ENCODE data around the gene COPA. TPM values are rescaled to one million over a fixed set of nuclear protein-coding genes. Genes with fewer than 3 reads are reported as not detected.

Gene COPA
- total and polyA plus RNA-seq, 12 donors = 58.4 to 209 (median 134) TPM

DNA sequence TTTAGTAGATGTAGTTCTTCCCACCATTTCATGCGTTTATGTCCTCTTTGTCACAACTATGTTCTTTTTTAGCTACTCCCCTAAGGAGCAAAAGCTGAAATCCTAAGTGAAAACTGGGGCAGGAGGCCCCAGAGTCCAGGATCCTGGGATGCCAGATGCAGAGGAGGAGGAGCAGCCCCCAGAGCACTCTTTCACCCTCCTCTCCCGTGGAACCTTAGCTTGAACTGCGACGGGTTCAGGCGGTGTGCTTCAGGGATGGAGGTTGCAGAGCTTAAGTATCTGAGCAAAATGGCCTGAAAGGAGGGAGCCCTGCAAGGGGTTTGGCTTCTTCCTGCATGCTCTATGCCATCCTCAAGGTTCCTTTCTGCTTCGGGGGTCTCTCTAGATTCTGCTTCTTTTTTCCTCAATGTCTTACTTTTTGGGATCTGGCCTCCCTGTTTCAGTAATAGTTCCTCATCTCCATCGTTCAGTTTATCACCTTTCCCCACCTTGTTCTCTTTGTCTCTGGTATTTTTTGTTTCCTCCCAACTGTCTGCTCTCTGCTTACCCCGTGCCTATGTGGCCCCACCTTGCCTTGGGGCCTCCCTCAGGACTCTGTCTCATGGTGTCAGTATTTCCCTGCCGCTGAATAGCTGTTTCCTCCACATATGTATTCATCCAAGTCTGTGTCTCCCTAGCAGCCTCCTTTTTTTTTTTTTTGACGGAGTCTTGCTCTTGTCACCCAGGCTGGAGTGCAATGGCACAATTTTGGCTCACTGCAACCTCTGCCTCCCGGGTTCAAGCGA, 21.1 kb upstream of the COPA start:
- intact Hi-C loops (cut with DNase I) = no loop called here
- Histone ChIP-seq H3K4me1 (replicated peaks in 1 of 2) (no peaks in the 10 kb centered on the region), H3K27ac (no peak overlapping the region), H3K27me3 (no peaks in the 10 kb centered on the region), H3K4me3 (no peak overlapping the region), H3K9me3 (replicated peaks in 1 of 3) (no peaks in the 10 kb centered on the region), H3K36me3 (replicated peaks in 1 of 2) (no peaks in the 10 kb centered on the region)
- no peak for DNase-seq
- no peak for TF ChIP-seq POLR2A (IDR thresholded peaks at IDR 0.05)
- TF ChIP-seq CTCF (IDR thresholded peaks at IDR 0.05) = no peak
- 74 to 79% (median 78%) methylated on average over 12 of the region's 12 CpGs for WGBS, 4 donors

DNA sequence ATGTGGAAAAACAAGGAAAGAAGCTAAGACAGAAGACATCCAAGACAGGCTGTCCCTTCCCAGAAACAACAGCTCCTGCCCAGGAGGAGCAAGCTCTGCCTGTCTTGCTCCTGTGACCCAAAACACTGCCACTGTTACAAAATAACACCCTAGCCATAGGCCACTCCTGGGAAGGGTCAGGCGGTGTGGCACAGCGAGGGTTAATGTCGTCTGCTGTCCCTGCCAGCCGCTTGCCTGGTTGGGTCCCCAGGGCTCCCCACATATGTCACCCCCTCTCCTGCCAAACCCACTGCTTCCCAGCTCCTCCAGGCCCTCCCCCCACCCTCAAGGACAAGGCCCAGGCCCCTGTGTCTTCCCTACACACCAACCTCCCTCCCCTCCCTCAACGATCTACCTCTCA, 20.0 kb upstream of the COPA start:
- Histone ChIP-seq H3K27ac (no peak overlapping the region), H3K4me3 (no peak overlapping the region), H3K36me3 (replicated peaks in 1 of 2) (peaks cover 0 to 9% of the 10 kb centered on the region in 2 donors), H3K27me3 (no peaks in the 10 kb centered on the region), H3K9me3 (replicated peaks in 1 of 3) (no peaks in the 10 kb centered on the region), H3K4me1 (replicated peaks in 1 of 2) (no peaks in the 10 kb centered on the region)
- intact Hi-C loops (cut with DNase I) = no loop called here
- TF ChIP-seq POLR2A (IDR thresholded peaks at IDR 0.05) (no peak), CTCF (IDR thresholded peaks at IDR 0.05) (no peak)
- 29 to 54% (median 48%) methylated on average over 5 of the region's 5 CpGs for WGBS, 4 donors
- DNase-seq = no peak

DNA sequence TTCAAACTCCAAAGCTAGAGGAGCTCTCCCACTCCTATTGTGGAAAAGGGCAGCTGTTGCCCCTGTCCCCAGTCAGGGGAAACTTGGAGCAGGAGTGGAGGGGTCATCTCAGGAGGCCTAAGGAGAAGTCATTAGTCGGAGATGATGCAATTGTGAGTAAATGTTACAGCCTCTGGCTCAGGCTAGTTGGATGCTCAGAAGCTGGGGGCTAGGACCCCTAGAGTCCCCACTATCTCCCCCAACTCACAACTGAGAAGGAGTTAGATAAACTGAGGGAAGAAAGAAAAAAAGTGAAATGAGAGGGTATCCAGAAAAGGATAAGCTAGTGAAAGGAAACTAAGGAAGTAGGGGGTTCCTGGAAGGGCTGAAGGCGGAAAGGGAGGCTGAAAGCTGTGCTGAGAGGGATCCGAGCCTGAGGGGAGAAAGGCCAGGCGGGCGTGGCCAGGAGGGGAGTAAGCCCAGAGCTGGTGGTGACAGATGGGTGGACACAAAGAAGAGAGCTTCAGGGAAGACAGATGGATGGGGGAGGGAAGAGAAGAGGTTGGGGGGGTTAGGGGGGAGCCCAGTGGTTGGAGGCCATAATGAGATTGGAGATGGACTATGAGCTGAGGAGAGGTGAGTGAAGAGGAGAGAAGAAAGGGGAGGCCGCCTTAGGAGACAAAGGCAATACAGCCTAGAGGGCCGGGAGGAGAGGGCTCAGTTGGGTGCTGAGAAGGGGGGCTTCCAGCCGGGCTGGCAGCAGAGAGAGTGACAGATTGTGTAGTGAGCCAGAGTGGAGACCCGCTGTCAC, 19.3 kb upstream of the COPA start:
- peaks cover 0 to 15% of the 10 kb centered on the region in 2 donors for H3K36me3 ChIP-seq (replicated peaks in 1 of 2)
- no peak for TF ChIP-seq CTCF (IDR thresholded peaks at IDR 0.05)
- no peak for TF ChIP-seq POLR2A (IDR thresholded peaks at IDR 0.05)
- H3K9me3 ChIP-seq (replicated peaks in 1 of 3) = no peaks in the 10 kb centered on the region
- H3K4me3 ChIP-seq = no peak overlapping the region
- H3K27ac ChIP-seq = no peak overlapping the region
- intact Hi-C loops (cut with DNase I) = no loop called here
- H3K4me1 ChIP-seq (replicated peaks in 1 of 2) = no peaks in the 10 kb centered on the region
- H3K27me3 ChIP-seq = no peaks in the 10 kb centered on the region
- DNase-seq = no peak
- WGBS, 4 donors = 74 to 79% (median 77%) methylated on average over 9 of the region's 9 CpGs

DNA sequence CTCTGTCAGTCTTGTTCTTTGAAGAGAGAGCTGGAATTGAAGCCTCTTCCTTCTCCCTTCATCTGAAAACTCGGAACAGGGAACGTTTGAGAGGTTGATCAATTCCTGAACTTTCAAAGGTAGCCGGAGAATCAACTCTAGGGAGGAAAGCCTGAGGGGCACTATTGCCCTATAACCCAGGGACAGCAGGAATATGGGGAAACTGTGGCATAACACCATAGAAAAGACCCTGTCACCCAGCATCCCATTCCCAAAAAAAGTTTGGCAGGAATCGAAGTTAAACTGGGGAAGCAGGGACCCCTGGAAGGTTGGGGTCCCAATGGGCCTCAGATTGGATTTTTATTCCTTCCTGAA, 18.7 kb upstream of the COPA start:
- no peak overlapping the region for H3K4me3 ChIP-seq
- DNase-seq = no peak
- TF ChIP-seq CTCF (IDR thresholded peaks at IDR 0.05) (no peak), POLR2A (IDR thresholded peaks at IDR 0.05) (no peak)
- H3K27me3 ChIP-seq = no peaks in the 10 kb centered on the region
- H3K9me3 ChIP-seq (replicated peaks in 1 of 3) = no peaks in the 10 kb centered on the region
- no peaks in the 10 kb centered on the region for H3K4me1 ChIP-seq (replicated peaks in 1 of 2)
- H3K27ac ChIP-seq = no peak overlapping the region
- H3K36me3 ChIP-seq (replicated peaks in 1 of 2) = peaks cover 0 to 21% of the 10 kb centered on the region in 2 donors
- intact Hi-C loops (cut with DNase I) = no loop called here
- WGBS, 4 donors = 75 to 95% (median 85%) methylated on average over 4 of the region's 4 CpGs
